Measurements from ENCODE around the gene VAT1.
A peak's percentile ranks its signal among the peaks of the same experiment; 100 is the strongest.

Gene VAT1

GRCh38 chr17:43026595-43026994, 4.4 kb upstream of the VAT1 start:
- no peak for DNase-seq

DNA sequence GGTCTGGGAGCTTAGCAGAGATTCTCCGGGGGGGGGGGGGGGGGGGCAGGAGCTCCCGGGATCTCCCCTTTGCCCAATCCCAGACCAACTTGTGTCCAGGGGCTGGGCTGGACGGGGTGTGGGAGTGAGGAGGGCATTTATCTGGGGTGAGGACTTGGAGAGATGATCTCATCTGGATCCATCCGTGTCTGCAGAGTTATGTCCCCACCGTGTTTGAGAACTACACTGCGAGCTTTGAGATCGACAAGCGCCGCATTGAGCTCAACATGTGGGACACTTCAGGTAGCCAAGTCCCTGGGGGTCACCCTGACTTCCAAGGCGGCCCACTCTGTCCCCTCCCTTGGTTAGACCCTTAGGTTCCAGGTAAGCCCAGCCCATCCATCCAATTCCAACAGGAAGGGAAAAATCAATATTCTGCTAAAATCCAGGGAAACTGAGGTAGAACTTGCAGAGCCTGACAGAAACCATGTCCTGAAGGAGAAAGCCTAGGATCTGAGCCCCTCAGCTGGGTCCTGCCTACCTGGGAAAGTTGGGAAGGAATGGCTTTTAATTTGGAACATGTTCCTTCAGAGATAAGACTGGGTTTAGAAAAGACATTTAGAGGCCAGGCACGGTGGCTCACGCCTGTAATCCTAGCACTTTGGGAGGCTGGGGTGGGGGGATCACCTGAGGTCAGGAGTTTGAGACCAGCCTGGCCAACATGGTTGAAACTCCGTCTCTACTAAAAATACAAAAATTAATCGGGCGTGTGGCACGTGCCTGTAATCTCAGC, 3.8 kb upstream of the VAT1 start:
- no peak for DNase-seq

DNA sequence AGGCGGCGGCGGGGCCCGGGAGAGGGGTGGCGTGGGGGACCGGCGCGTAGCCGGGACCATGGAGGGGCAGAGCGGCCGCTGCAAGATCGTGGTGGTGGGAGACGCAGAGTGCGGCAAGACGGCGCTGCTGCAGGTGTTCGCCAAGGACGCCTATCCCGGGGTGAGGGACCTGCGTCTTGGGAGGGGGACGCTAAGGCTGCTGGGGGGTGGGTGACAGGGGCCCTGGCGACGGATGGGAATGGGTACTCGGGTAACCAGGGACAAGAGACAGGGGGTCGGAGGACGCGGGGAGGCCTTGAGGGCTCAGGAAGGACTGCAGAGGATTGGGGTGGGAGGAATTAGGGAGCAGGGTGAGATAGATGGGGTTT, 3.1 kb upstream of the VAT1 start:
- DNase-seq = no peak

DNA sequence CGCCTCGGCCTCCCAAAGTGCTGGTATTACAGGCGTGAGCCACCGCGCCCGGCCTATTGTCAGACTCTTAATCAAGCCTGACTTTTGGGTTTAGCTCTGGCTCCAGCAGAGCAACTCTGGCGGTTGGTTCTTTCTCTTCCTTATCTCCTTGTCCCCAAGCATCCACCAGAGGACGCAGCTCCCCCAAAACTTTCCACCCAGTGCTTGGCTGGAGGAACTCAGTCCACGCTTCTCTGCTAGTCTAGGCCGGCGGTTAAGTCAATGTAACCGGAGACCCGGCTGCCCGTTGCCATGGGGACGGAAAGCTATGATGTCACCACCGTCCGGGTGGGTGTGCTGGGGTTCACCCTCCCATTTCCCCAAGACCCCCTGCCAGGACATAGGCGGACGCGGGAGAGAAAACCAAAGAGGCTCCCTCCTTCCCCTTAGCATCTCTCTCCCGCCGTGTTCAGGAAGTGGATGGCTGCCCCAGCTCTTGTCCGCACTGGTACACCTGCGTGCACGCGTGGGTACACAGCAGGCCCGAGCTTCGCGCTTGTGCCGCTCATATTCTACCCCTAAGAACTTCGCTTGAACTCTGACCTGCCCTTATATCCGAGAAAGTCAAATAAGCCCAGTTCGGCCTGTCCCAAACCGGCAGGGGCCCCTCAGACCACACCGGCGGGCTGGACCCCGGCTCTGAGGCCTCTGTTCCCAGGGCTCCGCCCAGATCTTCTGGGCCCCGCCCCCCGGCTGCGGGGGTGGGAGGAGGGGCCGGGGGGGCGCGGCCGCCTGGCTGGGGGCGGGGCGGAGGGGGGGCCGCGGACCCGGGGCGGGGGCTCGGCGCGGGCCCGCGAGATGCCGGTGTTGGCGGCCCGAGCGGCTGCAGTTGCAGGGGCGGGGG, 2.5 kb upstream of the VAT1 start, which contains the start of gene RND2:
Gene RND2, plus strand, starts transcription at position 825 of the 883 bp plus-strand sequence. CDS start 117 bp downstream, outside the sequence.
- peak; percentile 87 to 88 for DNase-seq

DNA sequence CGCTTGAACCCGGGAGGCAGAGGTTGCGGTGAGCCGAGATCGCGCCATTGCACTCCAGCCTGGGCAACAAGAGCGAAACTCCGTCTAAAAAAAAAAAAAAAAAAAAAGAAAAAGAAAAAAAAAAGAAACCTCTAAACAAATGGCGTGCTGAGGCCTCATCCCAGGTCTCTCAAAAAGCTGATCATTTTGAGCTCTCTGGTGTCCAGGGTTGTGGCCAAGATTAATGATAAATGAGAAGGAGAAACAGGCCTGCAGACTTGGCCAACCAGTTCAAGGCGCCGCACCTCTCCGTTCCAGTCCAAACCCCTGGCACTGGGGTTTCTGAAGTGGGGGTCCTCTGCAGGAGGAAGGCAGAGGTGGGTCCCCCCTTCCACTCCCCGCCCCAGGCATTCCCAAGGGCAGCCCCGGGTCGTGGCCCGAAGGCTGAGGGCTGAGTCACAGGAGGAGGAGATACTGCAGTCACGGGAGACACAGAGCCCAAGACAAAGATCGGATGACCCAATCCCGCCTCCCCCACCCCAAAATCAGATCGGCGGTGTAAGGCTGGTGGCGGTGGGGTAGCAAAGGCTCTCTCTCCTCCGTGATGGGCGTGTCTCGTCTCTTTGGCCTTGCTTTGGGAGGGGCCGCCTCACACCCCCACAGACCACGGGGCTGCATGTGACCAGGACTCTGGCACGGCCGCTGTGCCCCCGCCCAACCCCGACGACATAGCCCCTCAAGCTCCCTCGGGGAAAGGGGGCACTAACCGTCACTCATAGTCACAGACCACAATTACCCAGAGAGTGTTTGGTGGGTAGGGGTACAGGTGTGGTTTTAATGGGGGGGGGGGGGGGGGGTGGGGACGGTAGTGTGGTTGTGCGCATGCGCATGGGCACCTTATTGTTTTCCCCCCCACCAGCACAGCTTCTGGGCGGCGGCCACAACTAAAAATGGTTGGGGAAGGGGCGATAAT, 1.1 kb downstream of the VAT1 start:
- peak; percentile 40 to 48 for DNase-seq

- no peak for DNase-seq
These were observed 2.1 kb downstream of the VAT1 start for GRCh38 chr17:43020030-43020621.

DNA sequence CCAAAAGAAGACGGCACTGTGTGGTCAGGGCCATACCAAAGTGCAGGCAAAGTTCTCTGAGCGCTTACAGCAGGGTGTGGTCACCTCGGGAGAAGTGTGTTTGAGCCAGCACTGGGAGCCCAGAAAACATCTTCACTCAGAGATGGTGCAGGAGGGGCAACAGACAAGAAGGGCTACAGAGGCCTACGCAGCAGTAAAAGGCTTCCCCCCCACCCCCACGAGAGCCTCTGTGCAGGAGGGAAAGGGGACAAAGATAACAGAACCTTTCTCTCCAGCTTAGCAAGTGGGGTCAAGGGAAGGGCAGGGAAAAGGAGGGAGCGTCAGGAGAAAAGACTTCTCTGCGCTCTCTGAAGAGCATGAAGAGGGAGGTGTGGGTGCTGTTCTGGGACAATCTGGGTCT, 2.8 kb downstream of the VAT1 start:
- no peak for DNase-seq

- no peak for DNase-seq
These were observed 3.3 kb downstream of the VAT1 start for GRCh38 chr17:43018932-43019331.

- peak; percentile 38 to 52 for DNase-seq
These were observed 4.0 kb downstream of the VAT1 start for GRCh38 chr17:43018008-43018853.

GRCh38 chr17:43016216-43016615, 6.0 kb downstream of the VAT1 start:
- no peak for DNase-seq

GRCh38 chr17:43015579-43015978, 6.6 kb downstream of the VAT1 start:
- DNase-seq = no peak

DNA sequence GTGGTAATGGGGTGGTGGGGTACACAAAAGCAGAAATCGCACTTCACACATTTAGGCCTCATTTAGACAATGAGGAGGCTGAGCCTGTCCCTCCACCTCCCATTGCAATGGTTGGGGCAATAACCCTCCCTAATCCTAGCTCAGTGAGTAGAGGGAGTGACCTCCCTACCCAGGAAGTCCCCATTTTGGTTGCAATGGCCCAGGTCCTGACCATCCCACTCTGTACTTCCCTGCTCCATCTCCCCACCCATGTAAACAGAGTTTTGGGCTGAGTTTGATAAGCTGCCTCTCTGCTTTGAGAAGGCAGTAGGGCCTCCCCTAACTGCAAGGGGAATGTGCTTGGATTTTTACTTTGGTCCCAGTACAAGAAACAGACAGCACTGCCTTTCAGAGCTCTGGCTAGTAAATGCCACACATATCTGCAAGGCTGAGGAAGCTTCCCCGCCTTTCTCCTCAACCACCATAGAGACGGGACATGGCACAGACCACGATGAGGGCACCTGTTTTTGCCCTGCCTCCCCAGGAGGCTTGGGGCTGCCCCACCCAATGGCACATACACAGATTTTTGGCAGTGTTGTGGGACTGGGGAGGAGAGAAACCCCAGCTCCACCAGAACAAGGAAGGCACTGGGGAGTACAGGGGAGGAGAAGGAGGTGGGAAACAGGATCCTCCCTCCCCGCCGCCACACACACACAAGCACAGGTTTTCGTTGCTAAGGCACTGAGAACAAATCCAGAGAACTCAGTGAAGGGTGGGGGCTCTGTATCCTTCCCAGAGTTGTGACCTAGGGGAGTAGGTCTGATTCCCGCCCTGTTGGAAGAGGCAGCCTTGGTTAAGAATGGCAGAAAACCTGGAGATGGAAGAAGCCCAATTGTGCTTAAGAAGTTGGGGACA, 7.3 kb downstream of the VAT1 start:
- no peak for DNase-seq

- DNase-seq = no peak
These were observed 8.1 kb downstream of the VAT1 start for GRCh38 chr17:43014020-43014648.

GRCh38 chr17:43013296-43013695, 8.9 kb downstream of the VAT1 start:
- DNase-seq = no peak

DNA sequence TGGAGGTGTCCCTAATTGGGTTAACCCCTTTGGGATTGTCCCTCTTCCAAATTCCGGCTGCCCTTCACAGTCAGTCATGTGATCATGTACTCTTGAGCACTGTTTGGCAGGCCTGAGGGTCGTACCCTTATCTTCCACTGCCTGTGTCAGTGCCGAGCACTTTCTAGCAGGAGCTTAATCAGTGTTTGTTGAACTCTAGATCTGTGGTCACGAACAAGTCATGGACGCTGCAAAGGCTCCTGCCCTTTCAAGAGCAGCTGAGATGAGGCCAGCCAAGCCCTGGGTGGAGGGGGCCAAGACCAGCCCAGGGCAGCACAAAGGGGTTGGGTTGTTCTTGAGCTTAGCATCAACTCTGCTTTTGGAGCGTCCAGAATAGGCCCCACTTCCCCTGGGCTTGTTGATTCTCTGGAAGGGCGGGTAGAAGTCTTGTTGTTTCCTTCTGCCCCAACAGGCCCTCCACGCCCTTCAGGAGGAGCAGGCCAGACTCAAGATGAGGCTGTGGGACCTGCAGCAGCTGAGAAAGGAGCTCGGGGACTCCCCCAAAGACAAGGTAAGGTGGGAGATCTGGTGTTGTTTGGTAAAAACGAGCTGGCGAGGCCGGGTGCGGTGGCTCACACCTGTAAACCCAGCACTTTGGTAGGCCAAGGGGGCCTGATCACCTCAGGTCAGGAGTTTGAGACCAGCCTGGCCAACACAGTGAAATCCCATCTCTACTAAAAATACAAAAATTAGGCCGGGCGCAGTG, 10.3 kb downstream of the VAT1 start:
- DNase-seq = no peak

GRCh38 chr17:43010667-43011308, 11.4 kb downstream of the VAT1 start:
- no peak for DNase-seq

DNA sequence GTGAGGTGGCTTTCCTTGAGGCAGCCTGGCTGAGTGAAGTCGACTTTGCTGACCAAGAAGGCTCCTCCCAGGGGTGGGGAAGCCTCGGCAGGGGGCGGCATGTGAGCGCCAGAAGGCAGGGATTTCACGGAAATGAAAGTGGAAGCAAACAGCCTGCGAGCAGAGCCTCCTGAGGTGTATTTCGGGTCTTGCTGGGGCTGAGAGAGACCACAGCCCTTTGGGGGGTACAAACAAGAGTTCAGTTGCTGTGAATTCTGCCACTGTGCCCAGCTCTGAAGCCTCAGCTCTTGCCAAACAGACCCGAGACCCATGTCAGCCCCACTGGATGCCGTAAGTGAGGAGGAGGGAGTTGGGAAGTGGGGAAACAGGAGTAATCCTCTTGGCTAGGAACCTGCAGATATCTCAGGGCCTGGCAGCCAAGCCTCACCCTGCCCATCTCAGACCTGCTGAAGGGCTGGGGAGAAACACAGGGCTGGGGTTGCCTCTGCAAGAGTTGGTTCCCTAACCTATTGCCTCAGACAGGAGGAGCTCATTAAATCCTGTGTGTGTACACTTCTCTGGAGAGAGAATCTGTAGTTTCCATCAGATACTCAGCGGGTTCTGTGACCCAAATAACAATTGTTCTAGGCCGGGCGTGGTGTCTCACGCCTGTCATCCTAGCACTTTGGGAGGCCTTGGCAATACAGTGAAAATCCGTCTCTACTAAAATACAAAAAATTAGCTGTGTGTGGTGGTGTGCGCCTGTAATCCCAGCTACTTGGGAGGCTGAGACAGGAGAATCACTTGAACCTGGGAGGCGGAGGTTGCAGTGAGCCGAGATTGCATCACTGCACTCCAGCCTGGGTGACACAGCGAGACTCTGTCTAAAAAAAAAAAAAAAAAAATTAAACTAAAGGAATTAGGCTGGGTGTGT, 15.3 kb downstream of the VAT1 start, which contains the start of gene IFI35:
Gene IFI35, plus strand, starts transcription at position 146 of the 913 bp plus-strand sequence. Its CDS starts 164 bp downstream, at position 310.
- DNase-seq = peak; percentile 93 to 95
